ENCODE measurements around the gene ARHGEF17.

ARHGEF17 gene

DNA sequence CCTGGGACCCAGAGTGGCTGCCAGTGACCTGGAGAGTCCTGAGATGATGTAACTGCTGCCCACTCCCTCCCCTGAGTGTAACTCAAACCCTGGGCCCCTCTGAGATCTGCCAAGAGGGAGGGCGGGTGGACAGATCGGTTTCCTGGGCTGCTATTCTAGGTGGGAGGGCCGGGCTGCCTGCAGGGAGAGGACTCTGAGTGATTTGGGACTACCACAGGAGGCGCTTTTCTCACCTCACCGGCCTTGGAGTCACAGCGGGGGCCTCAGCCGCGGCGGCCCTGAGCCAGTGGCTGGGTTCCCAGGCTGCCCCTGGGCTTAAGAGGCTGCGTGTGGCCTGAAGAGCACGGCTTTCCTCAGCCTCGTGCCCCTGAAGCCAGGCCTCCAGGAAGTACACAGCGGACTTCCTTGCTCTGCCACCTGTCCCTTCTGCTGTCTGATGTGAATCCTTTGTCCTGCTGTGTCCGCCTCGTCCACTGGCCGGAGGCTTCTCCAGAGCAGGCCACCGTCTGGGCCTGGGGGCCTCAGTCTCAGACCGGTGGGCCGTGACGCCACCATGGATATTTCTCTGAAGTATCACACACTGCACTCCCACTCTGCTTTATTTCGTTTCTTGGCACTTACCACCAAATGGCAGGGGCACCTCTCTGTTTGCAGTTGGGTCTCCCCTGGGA is 79.7 kb downstream of the ARHGEF17 start (continued):
- TF ChIP-seq ZNF585B (tag by site-specific recombination; IDR thresholded peaks at IDR 0.05): no peak
- TF ChIP-seq, protein P1, sequence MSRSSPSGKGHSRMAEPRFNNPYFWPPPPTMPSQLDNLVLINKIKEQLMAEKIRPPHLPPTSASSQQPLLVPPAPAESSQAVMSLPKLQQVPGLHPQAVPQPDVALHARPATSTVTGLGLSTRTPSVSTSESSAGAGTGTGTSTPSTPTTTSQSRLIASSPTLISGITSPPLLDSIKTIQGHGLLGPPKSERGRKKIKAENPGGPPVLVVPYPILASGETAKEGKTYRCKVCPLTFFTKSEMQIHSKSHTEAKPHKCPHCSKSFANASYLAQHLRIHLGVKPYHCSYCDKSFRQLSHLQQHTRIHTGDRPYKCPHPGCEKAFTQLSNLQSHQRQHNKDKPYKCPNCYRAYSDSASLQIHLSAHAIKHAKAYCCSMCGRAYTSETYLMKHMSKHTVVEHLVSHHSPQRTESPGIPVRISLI (tag by site-specific recombination; IDR thresholded peaks at IDR 0.05): no peak
- TF ChIP-seq SALL2 (tag by site-specific recombination; IDR thresholded peaks at IDR 0.05; ENCODE audit: borderline replicate concordance): no peak
- TF ChIP-seq, protein P2, sequence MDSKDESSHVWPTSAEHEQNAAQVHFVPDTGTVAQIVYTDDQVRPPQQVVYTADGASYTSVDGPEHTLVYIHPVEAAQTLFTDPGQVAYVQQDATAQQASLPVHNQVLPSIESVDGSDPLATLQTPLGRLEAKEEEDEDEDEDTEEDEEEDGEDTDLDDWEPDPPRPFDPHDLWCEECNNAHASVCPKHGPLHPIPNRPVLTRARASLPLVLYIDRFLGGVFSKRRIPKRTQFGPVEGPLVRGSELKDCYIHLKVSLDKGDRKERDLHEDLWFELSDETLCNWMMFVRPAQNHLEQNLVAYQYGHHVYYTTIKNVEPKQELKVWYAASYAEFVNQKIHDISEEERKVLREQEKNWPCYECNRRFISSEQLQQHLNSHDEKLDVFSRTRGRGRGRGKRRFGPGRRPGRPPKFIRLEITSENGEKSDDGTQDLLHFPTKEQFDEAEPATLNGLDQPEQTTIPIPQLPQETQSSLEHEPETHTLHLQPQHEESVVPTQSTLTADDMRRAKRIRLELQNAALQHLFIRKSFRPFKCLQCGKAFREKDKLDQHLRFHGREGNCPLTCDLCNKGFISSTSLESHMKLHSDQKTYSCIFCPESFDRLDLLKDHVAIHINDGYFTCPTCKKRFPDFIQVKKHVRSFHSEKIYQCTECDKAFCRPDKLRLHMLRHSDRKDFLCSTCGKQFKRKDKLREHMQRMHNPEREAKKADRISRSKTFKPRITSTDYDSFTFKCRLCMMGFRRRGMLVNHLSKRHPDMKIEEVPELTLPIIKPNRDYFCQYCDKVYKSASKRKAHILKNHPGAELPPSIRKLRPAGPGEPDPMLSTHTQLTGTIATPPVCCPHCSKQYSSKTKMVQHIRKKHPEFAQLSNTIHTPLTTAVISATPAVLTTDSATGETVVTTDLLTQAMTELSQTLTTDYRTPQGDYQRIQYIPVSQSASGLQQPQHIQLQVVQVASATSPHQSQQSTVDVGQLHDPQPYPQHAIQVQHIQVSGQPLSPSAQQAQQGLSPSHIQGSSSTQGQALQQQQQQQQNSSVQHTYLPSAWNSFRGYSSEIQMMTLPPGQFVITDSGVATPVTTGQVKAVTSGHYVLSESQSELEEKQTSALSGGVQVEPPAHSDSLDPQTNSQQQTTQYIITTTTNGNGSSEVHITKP (tag by site-specific recombination; IDR thresholded peaks at IDR 0.05): 0 out of 2 replicates have a peak, but pooled peaks have one; percentile 17
- peak; percentile 52; the same call in 1 of the 2 replicates for TF ChIP-seq GLIS2 (tag by site-specific recombination; IDR thresholded peaks at IDR 0.05)
- TF ChIP-seq WT1 (tag by site-specific recombination; IDR thresholded peaks at IDR 0.05): peak; percentile 47; the same call in 1 of the 2 replicates
- TF ChIP-seq, protein P3, sequence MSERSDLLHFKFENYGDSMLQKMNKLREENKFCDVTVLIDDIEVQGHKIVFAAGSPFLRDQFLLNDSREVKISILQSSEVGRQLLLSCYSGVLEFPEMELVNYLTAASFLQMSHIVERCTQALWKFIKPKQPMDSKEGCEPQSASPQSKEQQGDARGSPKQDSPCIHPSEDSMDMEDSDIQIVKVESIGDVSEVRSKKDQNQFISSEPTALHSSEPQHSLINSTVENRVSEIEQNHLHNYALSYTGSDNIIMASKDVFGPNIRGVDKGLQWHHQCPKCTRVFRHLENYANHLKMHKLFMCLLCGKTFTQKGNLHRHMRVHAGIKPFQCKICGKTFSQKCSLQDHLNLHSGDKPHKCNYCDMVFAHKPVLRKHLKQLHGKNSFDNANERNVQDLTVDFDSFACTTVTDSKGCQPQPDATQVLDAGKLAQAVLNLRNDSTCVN (tag by site-specific recombination; optimal IDR thresholded peaks at IDR 0.05): no peak
- TF ChIP-seq, protein P4, sequence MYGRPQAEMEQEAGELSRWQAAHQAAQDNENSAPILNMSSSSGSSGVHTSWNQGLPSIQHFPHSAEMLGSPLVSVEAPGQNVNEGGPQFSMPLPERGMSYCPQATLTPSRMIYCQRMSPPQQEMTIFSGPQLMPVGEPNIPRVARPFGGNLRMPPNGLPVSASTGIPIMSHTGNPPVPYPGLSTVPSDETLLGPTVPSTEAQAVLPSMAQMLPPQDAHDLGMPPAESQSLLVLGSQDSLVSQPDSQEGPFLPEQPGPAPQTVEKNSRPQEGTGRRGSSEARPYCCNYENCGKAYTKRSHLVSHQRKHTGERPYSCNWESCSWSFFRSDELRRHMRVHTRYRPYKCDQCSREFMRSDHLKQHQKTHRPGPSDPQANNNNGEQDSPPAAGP (tag by site-specific recombination; IDR thresholded peaks at IDR 0.05): 0 out of 2 replicates have a peak, but pooled peaks have one; percentile 56
- TF ChIP-seq GLIS1 (tag by site-specific recombination; IDR thresholded peaks at IDR 0.05): peak; percentile 57

DNA sequence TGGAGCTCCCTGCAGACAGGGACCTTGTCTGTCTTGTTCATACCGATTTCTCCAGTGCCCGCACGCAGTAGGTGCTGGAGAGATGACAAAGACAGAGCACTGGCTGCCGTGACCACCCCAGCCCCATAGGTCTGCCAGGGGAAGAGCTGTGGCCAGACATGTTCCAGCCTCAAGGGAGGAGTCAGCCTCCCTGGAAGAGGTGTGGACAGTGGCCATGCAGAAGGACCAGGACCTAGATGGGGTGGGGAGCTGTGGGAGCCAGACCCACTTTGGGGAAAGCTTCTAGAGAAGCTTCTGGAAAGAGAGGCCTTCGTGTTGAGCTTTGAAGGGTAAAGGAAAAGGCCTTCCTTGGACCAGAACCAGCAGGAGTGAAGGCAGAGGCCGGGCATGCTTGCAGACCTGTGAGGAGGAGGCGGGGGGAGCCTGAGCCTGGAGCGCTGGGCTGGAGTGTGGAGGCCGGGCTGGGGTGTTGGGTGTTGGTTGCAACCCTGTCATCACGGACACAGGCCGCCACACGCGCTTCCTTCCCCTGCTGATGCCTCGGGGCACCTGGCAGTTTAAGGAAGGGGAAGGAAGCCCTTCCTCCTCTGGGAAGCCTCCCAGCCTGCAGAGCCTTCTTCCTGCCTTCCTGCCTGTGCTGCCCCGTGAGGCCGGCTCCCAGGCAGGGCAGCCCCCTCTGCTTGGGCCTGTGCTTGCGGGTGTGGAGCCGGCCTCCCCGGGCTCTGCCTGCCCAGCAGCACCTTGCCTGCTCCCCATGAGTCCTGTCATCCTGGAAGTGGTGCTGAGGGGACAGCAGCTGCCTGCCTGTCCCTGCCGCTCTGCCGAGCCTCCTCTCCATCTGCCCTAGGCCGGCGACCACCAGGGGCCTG is 80.4 kb downstream of the ARHGEF17 start:
- no peak overlapping the region for H3K4me3 ChIP-seq (ENCODE audit: low read depth, low read length)
- CTCF ChIA-PET: interaction anchor here (0.6 to 8.4 kb wide), 3 partner anchors 17 to 82 kb away, joined by 3 to 61 read pairs (median 6); no protein-coding TSS in a partner anchor
- H3K4me1 ChIP-seq (ENCODE audit: control insufficient read depth, insufficient read depth, low read length): peaks cover 6% of the 10 kb centered on the region; the same call in 1 of the 2 replicates
- no peak overlapping the region for H3K27ac ChIP-seq (ENCODE audit: extremely low read depth, low read depth, low read length)
- peaks cover 0 to 34% of the 10 kb centered on the region in 2 experiments; a peak in 1 of 3 replicates for H3K36me3 ChIP-seq (ENCODE audit: control insufficient read depth in 2 of 2, insufficient read depth in 1 of 2, low read length in 2 of 2)
- H3K9me3 ChIP-seq (ENCODE audit: control insufficient read depth, insufficient read depth, low read depth, low read length): no peaks in the 10 kb centered on the region
- POLR2A ChIA-PET: no interaction called here
- TF ChIP-seq ZNF335 (tag by site-specific recombination; conservative IDR thresholded peaks at IDR 0.05) (no peak), ZNF121 (tag by site-specific recombination; IDR thresholded peaks at IDR 0.05) (no peak), ZBTB7A (tag by site-specific recombination; IDR thresholded peaks at IDR 0.05; ENCODE audit: low read depth) (no peak), ZBTB8A (tag by site-specific recombination; IDR thresholded peaks at IDR 0.05) (peak; percentile 38; the same call in 1 of the 2 replicates), SCRT2 (tag by site-specific recombination; IDR thresholded peaks at IDR 0.05) (no peak), ZNF600 (tag by site-specific recombination; IDR thresholded peaks at IDR 0.05) (peak; percentile 71; the same call in 1 of the 2 replicates), ZNF629 (tag by site-specific recombination; IDR thresholded peaks at IDR 0.05) (no peak), BCL11B (tag by site-specific recombination; IDR thresholded peaks at IDR 0.05; ENCODE audit: low read depth) (no peak), SP7 (tag by site-specific recombination; IDR thresholded peaks at IDR 0.05) (peak; percentile 27; the same call in 1 of the 2 replicates), ZNF701 (tag by site-specific recombination; IDR thresholded peaks at IDR 0.05) (no peak), ZNF510 (tag by site-specific recombination; IDR thresholded peaks at IDR 0.05; ENCODE audit: insufficient replicate concordance) (no peak), WT1 (tag by site-specific recombination; IDR thresholded peaks at IDR 0.05) (no peak), HOXA7 (CRISPR knock-in tag; IDR thresholded peaks at IDR 0.05; ENCODE audit: borderline replicate concordance) (no peak)
- TF ChIP-seq, protein P5, sequence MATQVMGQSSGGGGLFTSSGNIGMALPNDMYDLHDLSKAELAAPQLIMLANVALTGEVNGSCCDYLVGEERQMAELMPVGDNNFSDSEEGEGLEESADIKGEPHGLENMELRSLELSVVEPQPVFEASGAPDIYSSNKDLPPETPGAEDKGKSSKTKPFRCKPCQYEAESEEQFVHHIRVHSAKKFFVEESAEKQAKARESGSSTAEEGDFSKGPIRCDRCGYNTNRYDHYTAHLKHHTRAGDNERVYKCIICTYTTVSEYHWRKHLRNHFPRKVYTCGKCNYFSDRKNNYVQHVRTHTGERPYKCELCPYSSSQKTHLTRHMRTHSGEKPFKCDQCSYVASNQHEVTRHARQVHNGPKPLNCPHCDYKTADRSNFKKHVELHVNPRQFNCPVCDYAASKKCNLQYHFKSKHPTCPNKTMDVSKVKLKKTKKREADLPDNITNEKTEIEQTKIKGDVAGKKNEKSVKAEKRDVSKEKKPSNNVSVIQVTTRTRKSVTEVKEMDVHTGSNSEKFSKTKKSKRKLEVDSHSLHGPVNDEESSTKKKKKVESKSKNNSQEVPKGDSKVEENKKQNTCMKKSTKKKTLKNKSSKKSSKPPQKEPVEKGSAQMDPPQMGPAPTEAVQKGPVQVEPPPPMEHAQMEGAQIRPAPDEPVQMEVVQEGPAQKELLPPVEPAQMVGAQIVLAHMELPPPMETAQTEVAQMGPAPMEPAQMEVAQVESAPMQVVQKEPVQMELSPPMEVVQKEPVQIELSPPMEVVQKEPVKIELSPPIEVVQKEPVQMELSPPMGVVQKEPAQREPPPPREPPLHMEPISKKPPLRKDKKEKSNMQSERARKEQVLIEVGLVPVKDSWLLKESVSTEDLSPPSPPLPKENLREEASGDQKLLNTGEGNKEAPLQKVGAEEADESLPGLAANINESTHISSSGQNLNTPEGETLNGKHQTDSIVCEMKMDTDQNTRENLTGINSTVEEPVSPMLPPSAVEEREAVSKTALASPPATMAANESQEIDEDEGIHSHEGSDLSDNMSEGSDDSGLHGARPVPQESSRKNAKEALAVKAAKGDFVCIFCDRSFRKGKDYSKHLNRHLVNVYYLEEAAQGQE (tag by site-specific recombination; IDR thresholded peaks at IDR 0.05): peak; percentile 72; the same call in 1 of the 2 replicates
